Chondrocyte (in vitro differentiated cells): ENCODE data around the gene TRIM71. TPM values are rescaled to one million over a fixed set of nuclear protein-coding genes. Genes with fewer than 3 reads are reported as not detected.

Experiments
- DNase-seq: peaks from one replicate; pipeline ENCODE4 v3.0.0; 2021; ENCODE audit warnings: mixed read lengths, low spot score
- H3K27ac Mint-ChIP-seq: one replicate; pipeline ENCODE4 v1.8.0; 2021; ENCODE audit warnings: mild to moderate bottlenecking, moderate library complexity, mixed read lengths; ENCODE audit not compliant: unreplicated experiment
- H3K27me3 Mint-ChIP-seq: 2 replicates; pipeline ENCODE4 v1.8.0; 2021; ENCODE audit warnings: low read depth, mixed read lengths
- H3K36me3 Mint-ChIP-seq: 2 replicates; pipeline ENCODE4 v1.8.0; 2021; ENCODE audit warnings: low read depth, mixed read lengths
- H3K4me1 Mint-ChIP-seq: 2 replicates; pipeline ENCODE4 v1.8.0; 2021; ENCODE audit warnings: low read depth, mild to moderate bottlenecking, mixed read lengths
- H3K4me3 Mint-ChIP-seq: one replicate; pipeline ENCODE4 v1.8.0; 2021; ENCODE audit warnings: mild to moderate bottlenecking, moderate library complexity, mixed read lengths; ENCODE audit not compliant: unreplicated experiment
- H3K9me3 Mint-ChIP-seq: 2 replicates; pipeline ENCODE4 v1.8.0; 2021; ENCODE audit warnings: low read depth, mixed read lengths
- CTCF ChIP-seq: fragments of 200-600 bp; sonication (generic); IDR thresholded peaks from 2 replicates; pipeline ENCODE4 v1.5.0; 2021; ENCODE audit warnings: antibody characterized with exemption, mild to moderate bottlenecking, moderate library complexity
- total RNA-seq: library from RNA; stranded (reverse); gene quantifications from 3 replicates; pipeline ENCODE4 v1.2.1, GENCODE V29; 2021

Gene TRIM71
- total RNA-seq, 1 donor from 2014 or later: 0.05 TPM

- TF ChIP-seq CTCF: no peak
- Mint-ChIP-seq H3K4me3 (no peak overlapping the region), H3K27ac (no peak overlapping the region), H3K36me3 (no peaks in the 10 kb centered on the region), H3K4me1 (peaks cover 5% of the 10 kb centered on the region), H3K9me3 (no peaks in the 10 kb centered on the region), H3K27me3 (no peaks in the 10 kb centered on the region)
- no peak for DNase-seq
Measured at GRCh38 chr3:32856901-32857507, 39.2 kb downstream of the TRIM71 start.

DNA sequence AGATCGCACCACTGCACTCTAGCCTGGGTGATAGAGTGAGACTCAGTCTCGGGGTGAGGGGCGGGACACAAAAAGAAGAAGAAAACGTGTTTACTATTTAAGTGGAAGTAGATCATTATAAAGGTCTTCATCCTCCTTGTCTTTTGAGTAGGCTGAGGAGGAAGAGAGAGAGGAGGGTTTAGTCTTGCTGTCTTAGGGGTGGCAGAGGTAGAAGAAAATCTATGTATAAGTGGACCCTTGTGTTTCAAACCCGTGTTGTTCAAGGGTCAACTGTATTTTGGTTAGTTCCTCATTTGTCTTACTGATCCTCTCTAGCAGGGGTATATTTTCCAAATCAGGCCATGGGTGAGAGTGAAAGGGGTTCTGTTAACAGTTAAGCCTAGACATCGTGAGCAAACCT, 40.1 kb downstream of the TRIM71 start:
- H3K36me3 Mint-ChIP-seq: no peaks in the 10 kb centered on the region
- TF ChIP-seq CTCF: no peak
- no peaks in the 10 kb centered on the region for H3K9me3 Mint-ChIP-seq
- no peaks in the 10 kb centered on the region for H3K27me3 Mint-ChIP-seq
- peaks cover 8% of the 10 kb centered on the region for H3K4me1 Mint-ChIP-seq
- no peak for DNase-seq
- H3K4me3 Mint-ChIP-seq: no peak overlapping the region
- no peak overlapping the region for H3K27ac Mint-ChIP-seq

- H3K4me3 Mint-ChIP-seq: no peak overlapping the region
- no peaks in the 10 kb centered on the region for H3K27me3 Mint-ChIP-seq
- H3K4me1 Mint-ChIP-seq: peaks cover 8% of the 10 kb centered on the region
- no peak overlapping the region for H3K27ac Mint-ChIP-seq
- no peak for DNase-seq
- H3K36me3 Mint-ChIP-seq: no peaks in the 10 kb centered on the region
- no peak for TF ChIP-seq CTCF
- H3K9me3 Mint-ChIP-seq: no peaks in the 10 kb centered on the region
Measured at GRCh38 chr3:32859604-32860237, 41.9 kb downstream of the TRIM71 start.

DNA sequence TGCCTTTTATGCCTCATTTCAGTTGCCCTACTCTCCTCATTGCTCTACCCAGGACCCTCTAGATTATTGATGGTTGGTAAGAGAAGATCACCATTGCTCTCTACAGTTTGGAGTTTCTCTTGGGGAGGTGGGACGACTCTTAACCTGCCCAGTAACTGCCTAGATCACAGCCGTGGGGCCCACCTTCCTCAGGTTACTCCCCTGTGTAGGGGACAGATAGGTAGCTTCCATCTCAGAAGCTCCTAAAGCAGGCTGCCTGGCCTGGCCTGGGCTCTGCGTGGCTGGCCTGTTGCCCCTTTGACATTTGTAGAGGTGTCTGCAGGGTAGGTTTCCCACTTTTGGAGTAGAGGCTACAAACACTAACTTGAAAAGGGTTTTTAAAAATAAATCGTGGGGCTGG, 42.7 kb downstream of the TRIM71 start:
- Mint-ChIP-seq H3K9me3 (no peaks in the 10 kb centered on the region), H3K27ac (no peak overlapping the region), H3K36me3 (no peaks in the 10 kb centered on the region), H3K27me3 (no peaks in the 10 kb centered on the region), H3K4me3 (no peak overlapping the region), H3K4me1 (peaks cover 8% of the 10 kb centered on the region)
- no peak for TF ChIP-seq CTCF
- DNase-seq: no peak

GRCh38 chr3:32861681-32862080, 43.9 kb downstream of the TRIM71 start:
- no peak overlapping the region for H3K27ac Mint-ChIP-seq
- no peak overlapping the region for H3K4me3 Mint-ChIP-seq
- DNase-seq: no peak
- TF ChIP-seq CTCF: no peak
- no peaks in the 10 kb centered on the region for H3K9me3 Mint-ChIP-seq
- H3K27me3 Mint-ChIP-seq: no peaks in the 10 kb centered on the region
- peaks cover 3% of the 10 kb centered on the region for H3K4me1 Mint-ChIP-seq
- H3K36me3 Mint-ChIP-seq: no peaks in the 10 kb centered on the region
